HG02870 (cell line): ENCODE measurements around the gene ERAP2.

Experiments
- ATAC-seq: cut with Tn5 transposase; IDR thresholded peaks from one replicate; pipeline ENCODE4 v1.9.1; 2021; ENCODE audit warnings: mild to moderate bottlenecking, moderate library complexity; ENCODE audit not compliant: unreplicated experiment

Gene ERAP2

GRCh38 chr5:96958977-96959376 is 82.7 kb downstream of the ERAP2 start:
- ATAC-seq, result no peak

DNA sequence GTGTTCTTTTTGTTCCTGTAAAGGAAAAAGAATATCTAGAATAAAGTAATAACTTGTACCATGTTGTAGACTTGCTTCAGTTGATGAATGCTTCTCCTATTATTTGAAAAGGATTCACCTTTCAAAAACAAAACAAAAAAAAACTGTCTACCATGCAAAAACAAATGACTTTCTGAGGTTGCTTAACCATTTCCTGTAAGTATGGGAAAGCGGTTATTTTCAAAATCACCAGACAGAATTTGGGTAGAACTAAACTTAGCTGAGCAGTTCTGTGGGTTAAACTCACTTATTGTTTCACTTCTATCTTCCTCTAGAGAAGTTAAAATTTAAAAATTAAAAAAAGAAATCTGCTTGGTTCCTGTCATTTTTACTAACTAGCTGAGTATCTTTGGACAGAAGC is 84.8 kb downstream of the ERAP2 start:
- ATAC-seq, result peak; percentile 57

GRCh38 chr5:96962540-96962991 is 86.3 kb downstream of the ERAP2 start:
- ATAC-seq, result no peak

GRCh38 chr5:96963267-96963666 is 87.0 kb downstream of the ERAP2 start:
- ATAC-seq, result peak; percentile 34

GRCh38 chr5:96966801-96967200 is 90.5 kb downstream of the ERAP2 start:
- no peak for ATAC-seq

DNA sequence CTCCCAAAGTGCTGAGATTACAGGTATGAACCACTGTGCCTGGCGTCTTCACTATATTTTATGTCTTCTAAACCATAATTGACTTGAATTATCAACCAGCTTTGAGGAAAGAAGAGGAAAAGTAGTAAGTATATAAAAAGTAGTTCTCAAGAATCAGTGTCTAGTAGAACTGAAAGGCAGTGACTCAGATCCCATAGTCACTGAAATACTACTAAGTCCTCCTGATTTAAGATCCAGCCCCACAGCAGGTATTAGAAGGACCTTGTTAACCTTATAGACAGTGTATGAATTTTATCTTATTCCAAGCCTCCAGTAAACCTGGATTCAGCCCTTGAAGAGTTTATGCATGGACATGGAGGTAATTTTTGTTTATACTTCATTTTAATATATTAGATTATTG is 91.1 kb downstream of the ERAP2 start:
- ATAC-seq, result no peak

DNA sequence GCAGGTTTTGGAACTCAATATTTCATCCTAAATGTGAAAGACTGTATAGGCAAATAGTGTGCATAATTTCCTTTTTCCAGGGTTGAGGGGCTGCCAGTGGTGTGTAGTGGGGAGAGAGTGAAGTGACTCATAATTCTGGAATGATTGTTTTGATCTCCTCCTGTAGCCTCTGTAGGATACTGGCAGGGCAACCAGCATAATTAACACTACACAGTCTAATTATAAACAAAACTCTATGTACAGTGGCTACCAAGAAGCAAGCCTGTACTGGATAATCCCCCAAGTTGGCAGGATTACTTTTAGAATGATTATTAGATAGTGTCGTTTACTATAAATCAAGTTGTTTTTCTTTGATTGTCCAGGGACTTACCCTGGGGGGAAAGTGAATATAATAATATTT is 91.8 kb downstream of the ERAP2 start:
- no peak for ATAC-seq

DNA sequence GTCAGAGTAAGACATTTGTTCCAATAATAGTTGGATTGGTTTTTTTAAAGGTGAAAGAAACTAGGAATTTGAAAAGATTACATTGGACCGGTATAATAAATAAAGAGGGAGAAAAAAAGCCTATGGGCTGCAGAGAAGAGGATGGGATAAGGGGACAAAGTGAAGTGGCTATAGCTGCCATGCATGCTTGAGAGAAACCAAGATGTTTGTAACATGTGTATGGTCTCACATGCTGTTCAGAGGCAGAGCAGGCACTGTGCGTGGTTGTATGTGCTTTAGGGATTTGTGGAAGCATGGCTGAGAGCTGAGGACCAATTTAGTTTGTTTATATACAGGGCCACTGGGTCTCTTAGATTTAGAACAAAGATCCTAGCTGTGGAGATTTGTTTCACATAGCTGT is 92.3 kb downstream of the ERAP2 start:
- ATAC-seq, result no peak
